ENCODE measurements around the gene CDH4.

- TF ChIP-seq ZNF740 (CRISPR knock-in tag; IDR thresholded peaks at IDR 0.05) (no peak), JUND (CRISPR knock-in tag; IDR thresholded peaks at IDR 0.05) (no peak), ZBTB33 (CRISPR knock-in tag; IDR thresholded peaks at IDR 0.05) (no peak), KDM5A (IDR thresholded peaks at IDR 0.05; ENCODE audit: borderline replicate concordance, low read length) (no peak), SIN3A (IDR thresholded peaks at IDR 0.05; ENCODE audit: borderline replicate concordance, low read depth, low read length) (no peak), ZBTB7A (CRISPR knock-in tag; IDR thresholded peaks at IDR 0.05) (no peak), ZIK1 (CRISPR knock-in tag; IDR thresholded peaks at IDR 0.05; ENCODE audit: borderline replicate concordance, low read depth) (no peak), TAF1 (CRISPR knock-in tag; IDR thresholded peaks at IDR 0.05) (no peak), ZNF207 (IDR thresholded peaks at IDR 0.05; ENCODE audit: borderline replicate concordance) (no peak), MAFF (IDR thresholded peaks at IDR 0.05; ENCODE audit: low read depth, low read length) (no peak), TBX2 (CRISPR knock-in tag; IDR thresholded peaks at IDR 0.05; ENCODE audit: borderline replicate concordance) (no peak), ARID3A (IDR thresholded peaks at IDR 0.05; ENCODE audit: low read depth, low read length) (no peak), FOXO1 (CRISPR knock-in tag; IDR thresholded peaks at IDR 0.05) (no peak)
Measured at GRCh38 chr20:61268024-61268423, 16.0 kb downstream of the CDH4 start.

Measured in HepG2 (cell line).